Colonic mucosa (tissue), 4 donors: ENCODE results near the gene WRAP73. TPM values are rescaled to one million over a fixed set of nuclear protein-coding genes. Genes with fewer than 3 reads are reported as not detected.

ENCODE experiments used
- DNase-seq: peaks from one replicate; pipeline ENCODE4 v3.0.0-alpha.2; 2020
- H3K27ac ChIP-seq: fragments of 200-600 bp; one replicate; pipeline ENCODE4 v1.8.0; 2021
- H3K27me3 ChIP-seq: fragments of 200-600 bp; one replicate; pipeline ENCODE4 v1.8.0; 2021
- H3K36me3 ChIP-seq: fragments of 200-600 bp; one replicate; pipeline ENCODE4 v1.8.0; 2021
- H3K4me1 ChIP-seq: fragments of 200-600 bp; one replicate; pipeline ENCODE4 v1.8.0; 2021; ENCODE audit warnings: mild to moderate bottlenecking
- H3K4me3 ChIP-seq: fragments of 200-600 bp; one replicate; pipeline ENCODE4 v1.8.0; 2021
- H3K9ac ChIP-seq, 2 donors: one replicate each; pipeline ENCODE4 v1.7.0; 2013; ENCODE audit warnings: control low read depth in 2 of 2, low read depth in 2 of 2, low read length in 2 of 2
- H3K9me3 ChIP-seq: fragments of 200-600 bp; one replicate; pipeline ENCODE4 v1.8.0; 2021
- intact Hi-C: fragments of 100-400 bp; cut with DNase I; formaldehyde crosslinking; loops from one replicate; pipeline ENCODE4 v1.14.1; 2022
- total RNA-seq, 2 donors: library from RNA; stranded (reverse); fragmentation: NEBNext Ultra II Directional in 1 of 2; extraction: Animal tissue kit (Norgen Biotek cat#: 25700) in 1 of 2; gene quantifications; one replicate each; pipeline ENCODE4 v1.2.1, GENCODE V29; 2021
- TF ChIP-seq, protein P1 (sequence below): fragments of 200-600 bp; IDR thresholded peaks from one replicate; pipeline ENCODE4 v1.8.0; 2022; ENCODE audit warnings: antibody characterized with exemption, mild to moderate bottlenecking
- donor health status: healthy.
- donor health status: DM: no; HTN: no; CAD: no.
- donor health status: DM: no; HTN: no; CAD: no.

WRAP73 gene
- total RNA-seq, 2 donors from 2014 or later, result 19.9 to 24.2 TPM

DNA sequence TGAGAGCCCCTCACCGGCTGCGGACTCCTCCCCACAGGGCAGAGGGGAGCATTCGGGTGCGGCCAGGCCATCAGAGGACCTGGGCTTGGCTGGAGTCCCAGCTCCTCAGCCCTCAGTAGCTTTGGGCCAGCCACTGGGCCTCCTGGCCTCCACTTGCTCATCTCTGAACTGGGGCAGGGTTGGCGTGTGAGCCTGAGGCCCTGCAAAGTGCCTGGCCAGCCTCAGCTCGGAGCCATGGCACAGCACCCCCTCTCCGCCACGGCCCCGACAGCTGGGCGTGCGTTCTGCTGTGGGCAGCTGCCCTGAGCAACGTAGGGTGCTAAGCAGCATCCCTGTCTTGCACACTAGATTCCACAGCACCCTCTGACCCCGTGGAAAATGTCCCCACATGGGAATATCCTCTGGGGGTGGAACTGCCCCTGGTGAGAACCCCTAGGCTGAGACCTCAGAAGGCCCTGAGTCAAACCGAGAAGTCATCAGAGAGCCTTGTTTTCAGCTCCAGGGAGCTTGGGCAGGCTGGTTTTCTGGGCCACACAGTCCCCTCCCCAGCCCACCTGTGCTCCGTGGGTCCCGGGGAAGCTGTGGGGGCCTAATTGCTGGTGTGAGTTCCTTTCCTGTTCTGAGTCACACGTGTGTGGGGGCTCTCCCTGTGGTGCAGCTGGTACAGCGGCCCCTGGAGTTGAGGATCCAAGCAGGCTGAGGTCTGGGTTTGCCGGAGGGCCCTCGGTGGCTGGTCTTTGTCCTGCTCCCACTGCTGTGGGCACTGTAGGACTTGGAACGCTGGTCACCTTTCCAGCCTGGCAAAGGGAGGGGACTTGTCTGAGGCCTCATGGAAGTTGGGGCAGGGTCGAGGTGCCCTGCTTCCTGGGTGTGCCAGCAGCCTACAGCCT lies 26.9 kb upstream of the WRAP73 start:
- H3K36me3 ChIP-seq, result no peaks in the 10 kb centered on the region
- H3K4me3 ChIP-seq, result no peak overlapping the region
- TF ChIP-seq, protein P1, sequence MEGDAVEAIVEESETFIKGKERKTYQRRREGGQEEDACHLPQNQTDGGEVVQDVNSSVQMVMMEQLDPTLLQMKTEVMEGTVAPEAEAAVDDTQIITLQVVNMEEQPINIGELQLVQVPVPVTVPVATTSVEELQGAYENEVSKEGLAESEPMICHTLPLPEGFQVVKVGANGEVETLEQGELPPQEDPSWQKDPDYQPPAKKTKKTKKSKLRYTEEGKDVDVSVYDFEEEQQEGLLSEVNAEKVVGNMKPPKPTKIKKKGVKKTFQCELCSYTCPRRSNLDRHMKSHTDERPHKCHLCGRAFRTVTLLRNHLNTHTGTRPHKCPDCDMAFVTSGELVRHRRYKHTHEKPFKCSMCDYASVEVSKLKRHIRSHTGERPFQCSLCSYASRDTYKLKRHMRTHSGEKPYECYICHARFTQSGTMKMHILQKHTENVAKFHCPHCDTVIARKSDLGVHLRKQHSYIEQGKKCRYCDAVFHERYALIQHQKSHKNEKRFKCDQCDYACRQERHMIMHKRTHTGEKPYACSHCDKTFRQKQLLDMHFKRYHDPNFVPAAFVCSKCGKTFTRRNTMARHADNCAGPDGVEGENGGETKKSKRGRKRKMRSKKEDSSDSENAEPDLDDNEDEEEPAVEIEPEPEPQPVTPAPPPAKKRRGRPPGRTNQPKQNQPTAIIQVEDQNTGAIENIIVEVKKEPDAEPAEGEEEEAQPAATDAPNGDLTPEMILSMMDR, result no peak
- no peaks in the 10 kb centered on the region for H3K9me3 ChIP-seq
- H3K27me3 ChIP-seq, result no peaks in the 10 kb centered on the region
- no peak overlapping the region for H3K27ac ChIP-seq
- no peak overlapping the region for H3K9ac ChIP-seq
- H3K4me1 ChIP-seq, result no peaks in the 10 kb centered on the region
- intact Hi-C loops, result no loop called here
- DNase-seq, result no peak

DNA sequence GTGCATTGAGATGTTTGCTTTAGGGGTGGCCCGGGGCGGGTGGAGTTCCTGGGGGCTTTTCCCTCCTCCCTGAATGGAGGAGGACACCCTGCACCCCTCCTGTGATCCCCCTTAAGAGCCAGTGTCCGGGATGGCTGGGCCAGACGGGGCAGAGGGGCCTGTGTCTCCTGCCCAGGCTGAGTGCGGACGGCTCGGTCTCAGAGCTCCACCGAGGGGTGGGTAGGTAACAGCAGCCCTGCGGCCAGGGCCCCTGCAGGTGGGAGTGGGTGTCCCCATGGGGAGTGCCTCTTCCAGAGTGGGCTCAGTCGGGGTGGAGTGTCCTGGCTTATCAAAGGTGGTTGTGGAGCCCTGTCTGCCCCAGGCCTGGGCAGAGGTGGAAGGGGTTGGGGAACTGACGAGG lies 25.5 kb upstream of the WRAP73 start:
- DNase-seq, result no peak
- TF ChIP-seq, protein P1, result no peak
- no peaks in the 10 kb centered on the region for H3K27me3 ChIP-seq

DNA sequence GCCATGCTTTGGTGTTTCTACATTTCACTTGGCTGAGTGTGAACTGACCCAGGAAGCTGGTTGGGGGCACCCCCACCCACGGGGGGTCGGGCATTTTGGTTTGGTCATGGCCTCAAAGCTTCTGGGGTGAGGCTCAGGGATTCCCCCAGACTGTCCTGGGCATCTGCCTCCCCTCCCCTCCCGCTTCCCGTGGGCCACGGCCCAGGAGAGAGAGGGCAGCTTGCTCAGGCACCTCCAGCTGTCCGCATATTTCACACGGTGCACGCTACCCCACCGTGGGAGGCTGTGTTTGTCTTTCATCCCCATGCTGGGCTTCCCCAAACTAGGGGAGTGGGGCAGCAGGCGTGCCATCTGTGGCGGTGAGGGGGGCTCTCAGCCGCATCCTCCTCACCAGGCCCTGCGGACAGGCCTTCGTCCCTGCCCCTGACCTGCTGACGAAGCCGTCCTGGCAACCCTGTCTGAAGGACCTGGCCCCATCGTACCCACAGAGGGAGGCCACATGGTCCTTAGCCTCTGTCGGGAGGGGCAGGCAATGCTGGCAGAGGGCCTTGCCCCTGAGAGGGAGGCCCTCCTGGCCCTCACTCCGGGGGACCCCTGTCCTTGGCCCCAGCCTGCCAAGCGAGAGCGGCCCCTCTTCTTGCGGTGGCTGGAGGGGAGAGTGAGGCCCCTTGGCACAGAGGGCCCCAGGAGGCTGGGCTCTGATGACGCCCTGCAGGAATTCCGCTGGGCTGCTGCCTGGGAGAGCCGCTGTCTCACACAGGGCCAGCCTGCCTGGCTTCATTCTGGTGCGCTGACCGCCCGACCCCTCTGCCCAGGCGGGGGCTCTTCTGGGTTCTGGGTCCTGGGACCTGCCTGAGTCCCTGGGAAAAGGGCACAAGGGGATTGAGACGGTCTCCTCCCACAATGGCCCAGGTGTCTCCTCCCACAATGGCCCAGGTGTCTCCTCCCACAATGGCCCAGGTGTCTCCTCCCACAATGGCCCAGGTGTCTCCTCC lies 24.5 kb upstream of the WRAP73 start:
- Histone ChIP-seq H3K36me3 (no peaks in the 10 kb centered on the region), H3K9ac (no peak overlapping the region), H3K4me1 (no peaks in the 10 kb centered on the region), H3K4me3 (peak overlapping the region; percentile 19), H3K9me3 (no peaks in the 10 kb centered on the region), H3K27me3 (no peaks in the 10 kb centered on the region), H3K27ac (no peak overlapping the region)
- TF ChIP-seq, protein P1, result no peak
- intact Hi-C loops, result no loop called here
- DNase-seq, result no peak

More for the DNA sequence above, 25.5 kb upstream of the WRAP73 start:
- Histone ChIP-seq H3K36me3 (no peaks in the 10 kb centered on the region), H3K9me3 (no peaks in the 10 kb centered on the region), H3K4me1 (no peaks in the 10 kb centered on the region), H3K9ac (no peak overlapping the region), H3K4me3 (no peak overlapping the region), H3K27ac (no peak overlapping the region)
- intact Hi-C loops, result no loop called here

DNA sequence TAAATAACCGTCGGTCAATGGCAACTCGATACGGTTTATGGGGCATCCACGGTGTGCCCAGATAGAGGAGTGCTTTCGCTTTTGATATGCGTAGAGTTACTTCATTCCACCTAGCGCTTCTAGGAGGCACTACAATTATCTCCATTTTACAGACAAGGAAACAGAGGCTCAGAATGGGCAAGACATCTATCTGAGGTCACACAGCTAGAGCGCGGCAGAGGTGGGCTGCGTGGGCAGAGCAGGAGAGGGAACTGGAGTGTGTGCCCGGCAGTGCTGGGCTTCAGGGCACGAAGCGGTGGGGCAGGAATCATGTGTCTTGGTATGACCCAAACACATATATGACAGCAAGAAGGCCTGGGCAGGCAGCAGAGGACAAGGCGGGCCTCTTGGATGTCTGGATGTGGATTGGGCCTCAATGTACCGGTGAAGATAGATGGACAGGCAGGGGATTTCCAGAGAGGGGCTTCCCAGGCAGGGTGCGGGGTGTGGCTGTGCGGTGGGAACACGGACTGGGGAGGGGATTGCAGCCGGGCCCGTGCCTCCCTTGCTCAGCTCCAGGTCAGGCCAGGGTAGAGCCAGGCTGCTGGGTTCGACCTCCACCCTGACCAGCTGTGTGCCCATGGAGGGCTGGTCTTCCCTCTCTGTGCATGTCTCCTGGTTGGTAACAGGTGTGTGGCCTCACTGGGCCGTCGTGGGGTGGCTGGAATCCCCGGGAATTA lies 23.6 kb upstream of the WRAP73 start:
- intact Hi-C loops, result no loop called here
- Histone ChIP-seq H3K27me3 (no peaks in the 10 kb centered on the region), H3K36me3 (no peaks in the 10 kb centered on the region), H3K27ac (no peak overlapping the region), H3K4me3 (no peak overlapping the region), H3K9ac (peak overlapping the region in 1 of 2 donors; percentile 39), H3K4me1 (no peaks in the 10 kb centered on the region), H3K9me3 (no peaks in the 10 kb centered on the region)
- no peak for DNase-seq
- TF ChIP-seq, protein P1, result no peak

DNA sequence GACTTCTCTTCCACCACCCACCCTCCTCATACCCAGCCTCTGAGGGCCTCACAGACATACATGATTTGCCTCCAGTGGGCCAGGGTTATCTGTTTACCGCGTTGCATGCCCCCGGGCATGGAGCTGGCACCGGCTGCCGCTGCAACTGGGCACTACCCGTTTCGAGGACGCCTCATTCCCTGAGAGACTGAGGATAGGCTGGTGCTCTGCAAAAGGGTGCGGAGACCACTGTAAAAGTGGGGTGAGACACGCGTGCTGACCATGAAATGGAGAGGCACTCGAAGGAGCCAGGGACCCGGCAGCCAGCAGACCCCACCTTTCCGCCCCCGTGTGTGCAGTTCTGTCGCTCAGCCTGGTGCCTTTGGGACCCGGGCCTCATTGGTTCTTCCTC lies 23.1 kb upstream of the WRAP73 start:
- no peaks in the 10 kb centered on the region for H3K36me3 ChIP-seq
- no peaks in the 10 kb centered on the region for H3K4me1 ChIP-seq
- no peak overlapping the region for H3K27ac ChIP-seq
- no peak overlapping the region for H3K9ac ChIP-seq
- H3K4me3 ChIP-seq, result no peak overlapping the region
- no peak for DNase-seq
- intact Hi-C loops, result no loop called here
- H3K9me3 ChIP-seq, result no peaks in the 10 kb centered on the region
- no peaks in the 10 kb centered on the region for H3K27me3 ChIP-seq
- TF ChIP-seq, protein P1, result no peak
